GM21576 (cell line): Measurements from ENCODE around the gene CBS.
"Not testable (repeated sequence)": the region's sequence is repeated elsewhere in the genome, so short reads cannot be mapped to it uniquely, and the experiment has no call there.

Experiments used
- ATAC-seq: cut with Tn5 transposase; IDR thresholded peaks from one replicate; pipeline ENCODE4 v1.9.1; 2021; ENCODE audit warnings: mild to moderate bottlenecking, moderate library complexity; ENCODE audit not compliant: unreplicated experiment

CBS gene

DNA sequence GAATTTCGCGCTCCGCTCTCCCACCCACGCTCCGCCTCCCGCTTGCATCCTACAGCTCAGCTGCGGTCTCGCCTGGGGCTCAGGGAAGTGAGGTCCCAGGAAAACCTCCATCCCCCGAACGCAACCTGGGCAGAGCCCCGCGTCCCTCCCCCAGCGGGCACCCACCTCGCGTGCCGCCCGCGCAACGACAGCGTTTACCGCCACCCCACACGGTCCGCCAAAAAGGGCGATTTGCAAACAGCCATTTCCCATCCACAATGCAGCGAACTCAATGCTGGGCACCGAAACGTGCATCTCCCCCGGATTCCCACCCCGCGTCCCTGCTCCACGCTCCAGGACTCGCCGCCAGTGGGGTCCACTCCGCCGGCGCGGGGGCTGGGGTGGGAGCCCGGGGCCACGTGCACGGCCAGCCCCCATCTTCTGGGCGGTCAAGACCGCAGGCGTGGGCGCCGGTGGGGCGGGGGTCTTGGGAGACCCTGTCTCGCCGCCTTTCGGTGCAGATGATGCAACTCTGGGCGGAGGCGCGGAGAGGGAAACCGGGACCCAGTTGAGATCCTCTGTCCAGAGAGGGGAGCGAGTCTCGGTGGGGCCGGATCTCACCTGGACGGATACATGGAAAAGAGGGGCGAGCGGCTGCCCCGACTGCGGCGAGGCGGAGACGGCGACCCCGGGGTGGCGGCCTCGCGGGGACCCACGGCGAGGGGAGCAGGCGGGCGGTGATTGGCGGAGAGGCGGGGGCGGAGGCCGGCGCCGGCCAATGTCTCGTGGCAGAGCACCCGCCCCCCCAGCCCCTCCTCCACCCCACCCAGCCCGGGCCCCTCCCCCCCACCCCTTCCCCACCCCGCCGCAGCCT, at the start of gene CBS:
TSS of gene CBS (minus strand) at position 666 of the 853 bp plus-strand sequence. CDS start 3,642 bp downstream, outside the sequence.
- ATAC-seq, result not testable (repeated sequence)

DNA sequence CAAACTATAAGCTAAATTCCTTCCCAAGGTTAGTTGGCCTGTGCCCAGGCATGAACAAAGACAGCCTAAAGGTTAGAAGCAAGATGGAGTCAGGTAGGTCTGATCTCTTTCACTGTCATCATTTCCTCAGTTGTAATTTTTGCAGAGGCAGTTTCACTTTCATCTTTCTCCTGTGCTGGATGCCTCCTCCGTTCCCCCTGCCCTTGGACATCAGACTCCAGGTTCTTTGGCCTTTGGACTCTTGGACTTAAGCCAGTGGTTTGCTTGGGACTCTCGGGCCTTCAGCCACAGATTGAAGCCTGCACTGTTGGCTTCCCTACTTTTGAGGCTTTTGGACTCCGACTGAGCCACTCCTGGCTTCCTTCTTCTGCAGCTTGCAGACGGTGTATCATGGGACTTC, 40.3 kb upstream of the CBS start:
- not testable (repeated sequence) for ATAC-seq

DNA sequence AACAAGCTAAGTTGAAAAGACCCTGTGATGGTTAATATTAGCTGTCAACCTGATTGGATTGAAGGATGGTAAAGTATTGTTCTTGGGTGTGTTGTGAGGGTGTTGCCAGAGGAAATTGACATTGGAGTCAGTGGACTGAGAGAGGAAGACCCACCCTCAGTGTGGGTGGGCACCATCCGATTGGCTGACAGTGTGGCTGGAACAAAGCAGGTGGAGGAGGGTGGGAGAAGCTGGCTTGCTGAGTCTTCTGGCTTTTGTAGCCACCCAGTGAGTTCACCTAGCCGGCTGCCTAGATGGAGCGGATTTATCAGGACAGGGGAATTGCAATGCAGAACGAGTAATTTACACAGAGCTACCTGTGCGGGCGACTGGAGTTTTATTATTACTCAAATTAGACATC, 38.8 kb upstream of the CBS start:
- not testable (repeated sequence) for ATAC-seq

DNA sequence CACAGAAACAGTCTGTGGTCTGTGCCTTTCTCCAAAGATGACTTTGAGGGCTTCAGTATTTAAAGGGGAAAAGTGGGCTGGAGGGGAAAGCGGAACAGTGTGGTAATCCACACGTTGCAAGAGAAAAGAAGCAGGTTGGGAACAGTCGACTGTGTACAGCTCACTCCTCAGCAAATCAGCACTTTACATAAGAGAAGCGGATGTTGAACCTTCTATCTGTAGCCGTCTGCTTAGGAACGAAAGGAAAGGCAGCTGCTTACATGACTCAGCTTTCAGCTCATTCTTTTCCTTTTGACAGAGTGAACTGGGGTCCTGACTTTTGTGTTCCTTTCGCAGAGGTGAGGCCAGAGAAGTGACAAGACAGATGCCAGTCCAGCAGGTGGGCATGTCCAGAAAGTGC, 33.4 kb upstream of the CBS start:
- ATAC-seq, result peak; percentile 41

DNA sequence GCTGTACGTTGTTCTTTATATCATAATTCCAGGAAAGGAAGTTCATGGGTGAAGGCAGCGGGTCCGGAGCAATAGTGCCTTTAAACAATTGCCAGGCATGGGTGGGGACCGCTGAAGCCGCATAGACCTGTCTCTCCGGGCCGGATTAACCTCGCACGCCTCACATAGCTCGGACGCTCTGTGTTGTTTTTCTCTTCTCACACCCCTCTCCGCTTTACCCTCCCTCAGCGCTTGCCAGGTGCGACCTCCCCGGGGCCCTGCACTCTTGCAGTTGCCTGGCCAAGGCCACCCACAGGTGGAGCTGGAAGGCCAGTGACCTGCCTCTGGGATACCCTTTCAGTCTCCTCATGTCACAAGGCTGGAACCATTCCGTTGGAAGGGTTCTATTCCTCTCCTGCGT, 32.5 kb upstream of the CBS start:
- not testable (repeated sequence) for ATAC-seq

DNA sequence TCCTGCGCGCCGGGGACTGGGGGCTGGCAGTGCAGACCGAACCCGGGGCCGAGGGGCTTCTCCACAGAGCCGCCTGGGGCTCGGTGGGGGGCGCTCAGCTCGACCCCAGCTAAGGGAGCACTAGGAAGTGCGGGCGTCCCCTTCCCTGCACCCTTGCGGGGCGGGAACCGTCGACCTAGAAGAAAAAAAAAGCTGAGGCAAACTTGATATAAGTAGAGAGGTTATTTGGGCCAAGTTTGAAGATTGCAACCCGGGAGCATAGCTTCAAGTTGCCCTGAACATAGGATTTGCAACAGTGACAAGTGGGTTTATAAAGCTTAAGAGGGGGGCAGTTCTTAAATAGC, 32.1 kb upstream of the CBS start:
- ATAC-seq, result peak; percentile 17

DNA sequence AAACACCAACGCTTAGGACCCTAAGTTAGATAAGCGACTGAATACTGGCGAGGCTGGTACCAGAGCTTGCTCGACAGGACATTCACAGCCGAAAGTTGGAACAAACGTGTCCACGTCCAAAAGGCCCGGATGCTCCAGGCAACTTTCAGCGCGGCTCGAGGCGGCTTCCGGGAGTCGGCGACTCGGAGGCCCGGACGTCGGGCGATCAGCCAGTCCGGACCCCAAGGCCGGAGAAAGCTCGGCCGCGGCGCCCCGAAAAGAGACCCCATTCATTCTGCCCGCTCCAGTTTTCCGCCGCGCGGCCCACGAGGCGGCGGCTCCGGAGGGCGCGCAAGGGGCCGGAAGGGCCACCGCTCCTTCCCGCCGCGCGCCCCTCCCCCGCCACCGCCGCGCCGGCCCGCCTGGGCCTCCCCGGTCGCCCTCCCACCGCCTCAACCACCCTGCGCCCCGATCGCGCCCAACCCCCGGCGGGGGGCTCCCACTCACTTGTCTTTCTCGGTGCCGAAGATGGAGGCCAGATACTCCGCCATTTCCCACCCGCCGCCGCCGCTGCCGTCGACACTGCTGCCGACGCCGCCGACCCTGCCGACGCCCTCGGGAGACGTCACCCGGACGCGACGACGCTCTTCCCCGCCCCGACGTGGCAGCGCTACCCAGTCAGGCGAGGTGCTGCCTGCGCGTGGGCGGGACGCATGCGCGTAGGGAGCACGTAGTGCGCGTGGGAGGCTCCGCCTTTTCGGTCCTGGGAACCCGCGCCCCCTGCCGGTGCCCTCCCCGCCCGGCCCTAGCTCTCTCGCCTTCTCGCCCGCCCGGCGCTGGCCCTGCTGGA, 31.5 kb upstream of the CBS start, which contains the start of gene U2AF1:
TSS of gene U2AF1 (minus strand) at position 606 of the 829 bp plus-strand sequence. CDS start at position 530, 76 bp downstream.
- peak; percentile 50 for ATAC-seq

DNA sequence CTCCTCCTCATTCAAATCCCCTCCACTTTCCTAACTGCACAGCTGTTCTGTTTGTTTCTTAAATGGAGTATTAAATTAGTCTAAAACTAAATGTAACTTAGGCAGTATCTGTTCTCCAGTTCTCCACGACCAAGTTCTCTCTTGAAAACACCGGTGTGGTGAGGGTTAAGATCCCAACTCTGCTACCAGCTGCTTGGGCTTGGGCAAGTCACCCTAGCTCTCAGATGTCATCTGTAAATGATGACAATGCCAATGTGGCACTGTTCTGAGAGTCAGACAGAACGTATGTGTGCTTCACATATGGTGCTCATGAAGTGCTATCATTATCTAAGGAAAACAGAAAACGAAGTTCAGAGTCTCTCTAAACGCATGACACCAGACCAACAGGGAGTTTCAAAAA, 29.0 kb upstream of the CBS start:
- not testable (repeated sequence) for ATAC-seq

DNA sequence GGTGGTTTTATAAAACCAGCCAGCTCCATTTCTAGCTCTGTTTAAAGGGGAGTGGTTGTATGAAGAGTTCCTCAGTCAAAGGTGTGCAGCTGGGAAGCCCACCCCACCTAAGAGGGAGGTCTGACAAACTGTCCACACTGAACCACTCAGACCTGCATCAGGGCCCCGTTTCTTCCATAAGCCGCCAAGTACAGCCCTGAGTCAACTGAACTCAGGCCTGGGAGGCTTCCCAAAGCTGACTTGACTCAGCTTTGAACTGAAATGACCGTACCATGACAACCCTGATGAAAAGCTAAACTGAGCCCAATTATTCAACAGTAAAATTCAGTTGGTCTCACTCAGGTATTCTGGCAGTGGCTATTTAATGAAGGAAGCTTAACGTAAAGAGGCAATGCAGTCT, 26.6 kb upstream of the CBS start:
- ATAC-seq, result not testable (repeated sequence)

DNA sequence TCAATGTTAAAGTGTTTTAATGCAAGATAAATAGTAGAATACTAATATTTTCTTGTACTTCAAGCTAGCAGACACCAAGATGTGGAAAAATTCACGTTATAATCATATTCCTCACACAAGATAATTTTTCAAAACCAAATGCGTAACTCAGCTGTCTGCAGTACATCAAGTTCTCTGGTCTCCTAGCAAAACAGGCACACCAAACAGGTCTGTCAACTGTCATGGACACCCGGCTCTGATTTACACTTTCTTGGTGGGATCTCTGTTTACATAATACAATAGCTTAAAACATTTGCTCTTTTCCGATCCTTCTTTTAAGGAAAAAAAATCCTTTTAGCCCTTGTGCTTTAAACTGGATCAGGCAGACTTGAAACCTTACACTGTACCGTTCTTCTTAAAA, 26.0 kb upstream of the CBS start:
- ATAC-seq, result not testable (repeated sequence)

DNA sequence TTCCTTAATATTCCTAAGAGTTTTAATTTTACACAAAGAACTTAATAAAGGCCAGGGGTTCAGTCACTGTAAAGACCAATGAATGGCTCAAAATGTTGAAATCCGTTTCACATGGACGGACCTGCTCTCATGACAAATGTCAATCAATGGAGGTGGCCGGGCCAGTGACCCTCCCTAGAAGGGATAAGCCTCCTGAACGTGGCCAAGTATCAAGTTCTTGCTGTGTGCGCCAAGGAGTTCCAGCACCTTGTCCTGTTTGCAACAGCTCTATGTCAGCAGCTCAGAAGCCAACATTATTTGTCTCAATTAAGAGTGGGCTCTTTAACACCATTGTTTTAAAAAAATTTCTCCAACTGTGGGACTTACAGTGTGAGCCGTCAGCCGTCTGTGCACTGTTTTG, 25.4 kb upstream of the CBS start:
- ATAC-seq, result not testable (repeated sequence)

DNA sequence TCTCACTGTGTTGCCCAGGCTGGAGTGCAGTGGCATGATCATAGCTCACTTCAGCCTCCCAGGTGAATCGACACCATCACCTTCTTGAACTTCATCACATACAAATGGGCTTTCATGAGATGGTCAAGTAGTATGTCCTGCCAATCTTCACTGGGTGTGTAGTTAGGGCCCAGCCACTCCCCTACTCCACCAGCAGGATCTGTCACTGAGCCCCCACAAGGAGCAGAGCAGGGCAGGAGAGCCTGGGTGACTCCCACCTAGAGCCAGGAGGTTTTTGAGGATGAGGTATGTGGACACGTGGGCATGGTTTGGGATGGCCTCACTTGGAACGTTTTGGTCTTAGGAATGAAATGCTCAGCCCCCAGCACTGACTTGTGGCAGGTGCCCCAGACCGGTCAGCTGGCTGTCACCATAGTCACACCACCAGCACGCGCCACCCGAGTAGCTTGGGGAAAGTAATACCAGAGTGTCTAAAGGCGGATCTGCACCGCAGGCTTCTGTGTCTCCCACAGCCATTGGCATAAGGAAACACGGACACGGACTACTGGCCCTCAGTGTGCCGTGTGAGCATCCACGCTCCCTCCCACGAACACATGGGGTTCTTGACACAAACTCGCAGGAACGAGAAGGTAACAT, 16.5 kb upstream of the CBS start:
- ATAC-seq, result not testable (repeated sequence)

DNA sequence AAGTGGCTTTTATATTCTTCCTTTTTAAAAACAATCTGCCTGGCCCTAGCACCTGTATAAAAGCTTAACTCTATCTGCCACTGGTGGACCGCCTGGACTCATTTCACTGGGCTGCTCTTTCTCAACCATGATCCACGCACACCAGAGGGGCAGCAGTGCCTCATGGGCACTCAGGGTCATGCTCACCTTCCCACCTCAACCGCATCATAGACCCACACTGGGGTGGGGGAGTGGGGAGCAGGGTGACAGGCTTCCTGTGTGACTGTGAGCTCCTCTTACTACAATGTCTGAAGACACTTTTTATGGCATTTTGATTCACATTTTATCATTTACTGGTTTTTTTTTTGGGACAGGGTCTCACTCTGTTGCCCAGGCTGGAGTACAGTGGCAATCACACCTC, 15.3 kb upstream of the CBS start:
- ATAC-seq, result not testable (repeated sequence)

DNA sequence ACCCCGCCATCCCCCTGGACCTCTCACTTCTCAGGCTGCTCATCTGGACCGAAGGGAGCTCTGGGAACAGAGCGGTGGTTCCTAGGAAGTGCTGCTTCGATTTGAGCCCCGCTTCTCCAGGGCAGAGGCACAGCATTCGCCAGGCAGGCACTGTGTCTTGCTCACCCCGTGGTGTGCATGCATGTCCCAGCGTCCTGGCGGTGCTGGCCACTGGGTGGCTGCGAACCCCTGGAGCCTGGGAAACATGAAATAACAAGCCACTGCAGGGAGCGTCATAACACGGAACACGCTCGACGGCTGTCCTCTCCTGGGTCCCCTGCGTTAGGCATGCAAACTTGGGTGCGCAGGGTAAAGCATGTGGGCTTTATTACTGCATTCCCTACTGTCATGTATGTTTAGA, 13.8 kb upstream of the CBS start:
- not testable (repeated sequence) for ATAC-seq

DNA sequence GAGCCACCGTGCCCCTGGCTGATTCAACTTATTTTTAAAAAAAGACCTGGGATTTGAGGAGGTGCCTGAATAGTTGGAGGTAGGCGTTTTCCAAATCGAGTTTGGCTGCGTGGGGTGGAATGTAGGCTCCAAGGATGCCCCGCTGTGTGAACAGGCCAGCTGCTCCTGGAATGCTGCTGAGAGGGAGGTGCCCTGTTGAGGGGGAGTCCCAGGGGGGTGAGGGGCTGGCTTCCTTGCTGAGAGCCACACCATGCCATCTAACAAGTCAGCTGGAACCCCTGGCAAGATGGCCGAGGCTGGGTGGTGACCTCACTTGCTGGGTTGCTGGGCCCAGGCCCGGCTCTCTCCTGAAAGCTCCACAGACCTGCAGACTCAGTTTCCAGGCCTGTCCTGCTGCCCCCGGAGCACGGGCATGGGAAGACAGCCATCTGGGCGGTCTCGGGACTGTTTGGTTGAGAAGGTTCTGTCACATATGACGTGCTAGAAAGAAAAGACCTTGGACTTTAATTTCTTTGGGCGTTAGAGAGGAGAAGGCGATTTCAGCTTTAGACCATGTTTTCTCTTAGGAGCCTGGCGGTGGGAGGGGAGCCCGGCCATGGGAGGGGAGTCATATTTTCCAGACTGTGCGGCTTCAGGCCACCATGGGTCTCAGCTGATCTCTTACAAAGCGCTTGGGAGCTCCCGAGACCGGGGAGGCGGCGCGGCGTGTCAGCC, 7.1 kb upstream of the CBS start:
- not testable (repeated sequence) for ATAC-seq

DNA sequence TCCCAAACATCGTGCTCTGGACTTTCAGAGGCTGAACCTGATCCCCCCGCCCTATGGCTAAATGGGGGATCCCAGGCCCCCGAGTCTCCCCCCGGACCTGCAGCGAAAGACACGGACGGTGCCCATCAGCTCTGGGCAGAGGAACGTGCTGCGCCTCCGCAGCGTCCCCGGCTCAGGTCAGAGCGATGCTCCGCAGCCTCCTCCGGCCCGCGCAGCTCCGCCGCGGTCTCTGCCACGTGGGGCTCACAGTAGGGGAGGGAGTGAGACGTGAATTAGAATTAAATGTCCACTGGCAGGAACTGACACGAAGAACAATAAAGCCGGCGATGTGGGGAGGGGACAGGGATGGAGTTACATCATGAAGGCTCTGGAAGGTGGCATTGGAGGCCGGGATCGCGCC, 1.0 kb upstream of the CBS start:
- ATAC-seq, result not testable (repeated sequence)

DNA sequence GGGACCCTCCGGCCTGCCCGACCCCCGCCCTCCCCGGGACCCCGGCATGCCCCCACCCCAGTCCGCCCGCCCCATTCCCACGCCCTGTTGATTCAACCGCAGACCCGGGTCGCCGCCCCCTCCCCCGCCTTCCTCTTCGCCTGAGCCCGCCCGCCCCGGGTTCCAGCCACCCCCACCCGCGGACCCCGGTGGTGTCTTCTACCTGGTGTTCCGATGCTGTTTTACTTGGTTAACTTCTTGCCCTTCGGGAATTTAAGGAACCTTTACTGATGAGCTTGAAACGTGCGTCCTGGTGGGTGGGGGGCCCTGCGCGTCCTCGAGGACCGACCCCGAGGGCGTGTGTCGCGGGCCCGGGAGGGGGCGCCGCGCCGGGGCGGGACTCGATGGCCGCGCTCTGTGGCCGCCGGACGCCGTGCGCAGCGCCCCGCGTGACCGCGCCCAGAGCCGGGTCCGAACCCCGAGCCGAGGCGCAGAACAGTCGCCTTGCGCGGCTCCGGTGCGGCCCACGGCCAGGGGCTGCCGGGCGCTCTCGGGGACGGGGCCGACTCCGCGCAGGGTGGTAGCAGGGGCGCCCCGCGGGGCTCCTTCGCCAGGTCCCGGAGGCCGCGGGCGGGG, 495 bp upstream of the CBS start:
- not testable (repeated sequence) for ATAC-seq

DNA sequence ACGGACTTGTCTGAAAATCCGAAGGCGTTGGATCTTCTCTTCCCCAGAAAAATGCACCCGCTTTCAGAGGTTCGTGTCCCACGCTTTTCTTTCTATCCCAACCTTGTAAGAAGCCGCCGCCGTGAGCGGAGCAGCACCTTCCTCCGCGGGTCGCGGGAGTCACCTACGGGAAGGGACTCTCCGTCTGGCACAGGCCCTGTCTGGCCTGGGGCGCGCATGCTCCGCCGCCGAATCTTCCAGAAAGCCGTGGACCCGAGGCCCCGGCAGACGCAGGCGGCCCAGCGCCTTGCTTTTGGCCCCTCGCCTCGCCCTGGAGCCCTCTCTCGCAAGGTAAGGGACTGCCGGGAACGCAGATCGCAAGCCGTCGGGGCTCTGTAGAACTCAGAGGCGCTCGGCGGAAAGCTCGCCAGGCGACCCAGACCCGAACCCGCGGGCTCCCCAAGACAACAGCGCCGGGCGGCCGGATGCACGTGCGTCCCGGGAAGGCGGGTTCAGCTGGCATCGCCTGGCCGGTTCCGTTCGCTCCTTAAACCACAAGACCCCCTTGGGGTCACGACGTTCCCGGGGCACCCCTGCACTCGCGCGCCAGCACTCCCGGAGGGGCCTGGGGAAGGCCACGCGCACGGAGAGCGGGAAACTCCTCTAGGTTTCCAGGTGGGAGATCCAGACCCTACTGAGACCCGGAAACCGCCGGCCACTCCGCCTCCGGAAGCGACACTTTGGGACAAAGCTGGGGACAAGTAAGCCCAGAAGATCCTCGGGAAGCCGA, 1.1 kb downstream of the CBS start:
- not testable (repeated sequence) for ATAC-seq

DNA sequence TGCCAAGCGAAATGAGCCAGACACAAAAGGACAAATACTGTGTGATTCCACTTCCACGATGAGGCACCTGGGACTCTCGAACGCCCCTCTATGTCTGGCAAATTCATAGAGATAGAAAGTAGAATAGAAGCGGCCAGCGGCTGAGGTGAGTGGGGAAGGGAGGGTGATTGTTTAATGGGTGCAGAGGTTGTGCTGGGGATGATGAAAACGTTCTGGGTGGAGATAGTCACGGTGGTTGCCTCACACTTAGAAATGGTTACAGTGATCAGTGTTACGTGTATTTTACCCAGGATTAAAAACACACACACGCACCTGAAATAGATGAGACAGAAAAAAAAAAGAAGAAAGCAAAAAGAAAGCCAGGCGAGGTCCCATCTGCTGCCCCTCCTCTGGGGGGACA, 2.9 kb downstream of the CBS start:
- not testable (repeated sequence) for ATAC-seq
